GM13977 (cell line): Measurements from ENCODE around the gene ART1.

Source experiments
- DNase-seq: peaks from one replicate; pipeline ENCODE4 v3.0.0; 2012; ENCODE audit warnings: low spot score
- CTCF ChIP-seq: IDR thresholded peaks from 2 replicates; pipeline ENCODE4 v1.5.1; 2012; ENCODE audit warnings: mild to moderate bottlenecking, control low read depth; ENCODE audit not compliant: insufficient read depth; ENCODE audit errors: extremely low read depth, missing control alignments
- in situ Hi-C: fragments of 300-500 bp; cut with MboI; formaldehyde crosslinking; loops from one replicate; pipeline ENCODE4 v1.12.0; 2022; ENCODE audit warnings: low sequenced_read_pairs, low pct_unique_long_range_greater_than_20kb, mixed read lengths, inconsistent platforms; ENCODE audit not compliant: unreplicated experiment

The ART1 gene

DNA sequence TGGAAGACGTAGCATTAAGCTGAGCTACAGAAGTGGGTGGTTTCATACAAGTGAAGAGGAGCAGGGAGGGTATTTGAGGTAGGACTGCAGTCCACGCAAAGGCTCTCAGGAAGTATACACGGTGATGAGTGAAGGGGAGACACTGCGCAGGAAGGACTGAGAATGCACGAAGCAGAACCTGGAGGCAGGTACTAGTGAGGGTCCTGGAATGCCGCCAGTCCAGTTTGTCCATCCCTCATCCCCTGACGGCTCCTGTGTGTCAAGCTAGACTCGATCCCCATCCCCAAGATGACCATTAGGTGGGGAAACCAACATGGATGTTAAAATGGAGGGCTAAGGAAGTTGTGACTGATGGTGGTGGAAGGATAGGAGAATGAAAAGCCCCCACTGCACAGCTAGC lies 26.9 kb upstream of the ART1 start:
- DNase-seq = no peak
- in situ Hi-C loops = no loop called here
- TF ChIP-seq CTCF = no peak

- no peak for DNase-seq
- no peak for TF ChIP-seq CTCF
- in situ Hi-C loops = no loop called here
Observed at GRCh38 chr11:3622521-3622920, 22.4 kb upstream of the ART1 start.

DNA sequence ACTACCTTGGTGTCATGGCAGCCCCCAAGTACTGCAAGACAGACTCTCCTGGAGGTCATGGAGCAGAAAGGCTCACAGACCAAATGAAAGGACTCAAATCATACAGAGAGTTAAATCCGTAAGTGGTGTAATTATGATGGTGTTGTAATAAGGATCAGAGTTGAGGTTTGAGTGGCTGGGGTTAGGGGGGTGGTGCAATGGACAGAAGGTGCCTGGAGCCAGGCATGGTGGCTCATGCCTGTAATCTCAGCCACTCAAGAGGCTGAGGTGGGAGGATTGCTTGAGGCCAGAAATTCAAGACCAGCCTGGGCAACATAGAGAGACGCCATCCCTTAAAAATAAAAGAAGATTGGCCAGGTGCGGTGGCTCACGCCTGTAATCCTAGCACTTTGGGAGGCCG lies 21.8 kb upstream of the ART1 start:
- DNase-seq = no peak

DNA sequence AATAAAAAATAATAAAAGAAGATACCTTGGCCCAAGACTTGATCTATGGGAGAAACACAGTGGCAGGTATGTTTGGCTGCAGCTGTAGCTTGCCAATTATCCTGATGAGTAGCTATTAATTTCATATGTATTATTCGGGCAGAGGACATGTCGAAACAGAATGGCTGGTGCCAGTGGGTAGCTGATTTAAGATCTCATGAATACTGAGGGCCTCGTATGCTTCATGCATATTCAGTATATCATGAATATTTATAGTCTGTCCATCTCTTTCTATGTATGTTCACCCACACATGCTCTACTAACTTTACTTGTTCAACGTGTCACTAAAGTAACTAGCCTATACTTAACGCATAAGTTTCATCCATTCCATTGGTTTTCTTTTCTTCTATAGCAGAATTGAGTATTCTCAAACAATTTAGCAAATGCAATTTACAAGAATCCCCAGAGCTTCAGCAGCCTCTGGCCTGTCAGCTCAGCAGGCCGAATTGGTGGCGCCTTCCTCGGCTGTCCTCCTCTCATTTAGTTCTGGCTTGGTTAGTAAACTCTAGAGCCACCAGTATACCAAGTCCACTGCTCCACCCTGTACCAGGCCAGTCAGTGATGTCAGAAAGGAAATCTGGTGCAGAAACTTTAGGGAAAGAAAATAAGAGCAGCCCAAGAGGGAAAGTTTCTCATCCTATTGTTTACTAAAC lies 21.0 kb upstream of the ART1 start:
- in situ Hi-C loops = no loop called here
- TF ChIP-seq CTCF = no peak
- no peak for DNase-seq

More for the DNA sequence above, 21.8 kb upstream of the ART1 start:
- TF ChIP-seq CTCF = no peak
- in situ Hi-C loops = no loop called here

- no peak for DNase-seq
- in situ Hi-C loops = no loop called here
- TF ChIP-seq CTCF = peak; percentile 21
Observed at GRCh38 chr11:3626250-3626960, 18.5 kb upstream of the ART1 start.

DNA sequence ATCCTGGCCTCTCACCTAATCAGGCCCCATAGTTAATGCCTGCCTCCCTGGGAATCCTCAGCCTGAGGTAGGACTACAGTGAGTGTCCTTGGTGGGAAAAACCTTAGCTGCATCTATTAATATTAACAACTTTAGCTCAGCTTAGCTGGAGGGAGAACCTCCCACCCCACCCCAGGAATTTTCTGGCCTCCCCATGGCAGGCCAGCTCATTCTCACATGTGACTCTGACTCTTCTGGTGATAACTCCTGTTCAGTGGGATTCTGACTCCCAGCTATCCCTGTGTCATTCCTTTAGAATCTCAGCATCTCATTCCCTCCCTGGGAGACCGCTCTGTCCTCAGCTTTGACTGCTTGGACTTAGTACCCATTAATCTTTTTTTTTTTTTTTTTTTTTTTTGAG lies 17.6 kb upstream of the ART1 start:
- DNase-seq = no peak
- in situ Hi-C loops = no loop called here

More for the DNA sequence above, 17.6 kb upstream of the ART1 start:
- no peak for TF ChIP-seq CTCF
